Suppressor macrophage (primary cell): ENCODE measurements around the gene CCL27.

ENCODE experiments used
- DNase-seq, 4 experiments: peaks; one replicate each; pipeline ENCODE4 v3.0.0-alpha.2; 2020 to 2022
- total RNA-seq, 17 experiments: gene quantifications; one replicate each; lab custom pipeline; 2026; ENCODE audit warnings: mixed read lengths in 6 of 17, inconsistent platforms in 3 of 17; lab: John Stamatoyannopoulos, UW

Gene CCL27, protein sequence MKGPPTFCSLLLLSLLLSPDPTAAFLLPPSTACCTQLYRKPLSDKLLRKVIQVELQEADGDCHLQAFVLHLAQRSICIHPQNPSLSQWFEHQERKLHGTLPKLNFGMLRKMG
- 0 reads per million in 17 experiments for total RNA-seq

DNA sequence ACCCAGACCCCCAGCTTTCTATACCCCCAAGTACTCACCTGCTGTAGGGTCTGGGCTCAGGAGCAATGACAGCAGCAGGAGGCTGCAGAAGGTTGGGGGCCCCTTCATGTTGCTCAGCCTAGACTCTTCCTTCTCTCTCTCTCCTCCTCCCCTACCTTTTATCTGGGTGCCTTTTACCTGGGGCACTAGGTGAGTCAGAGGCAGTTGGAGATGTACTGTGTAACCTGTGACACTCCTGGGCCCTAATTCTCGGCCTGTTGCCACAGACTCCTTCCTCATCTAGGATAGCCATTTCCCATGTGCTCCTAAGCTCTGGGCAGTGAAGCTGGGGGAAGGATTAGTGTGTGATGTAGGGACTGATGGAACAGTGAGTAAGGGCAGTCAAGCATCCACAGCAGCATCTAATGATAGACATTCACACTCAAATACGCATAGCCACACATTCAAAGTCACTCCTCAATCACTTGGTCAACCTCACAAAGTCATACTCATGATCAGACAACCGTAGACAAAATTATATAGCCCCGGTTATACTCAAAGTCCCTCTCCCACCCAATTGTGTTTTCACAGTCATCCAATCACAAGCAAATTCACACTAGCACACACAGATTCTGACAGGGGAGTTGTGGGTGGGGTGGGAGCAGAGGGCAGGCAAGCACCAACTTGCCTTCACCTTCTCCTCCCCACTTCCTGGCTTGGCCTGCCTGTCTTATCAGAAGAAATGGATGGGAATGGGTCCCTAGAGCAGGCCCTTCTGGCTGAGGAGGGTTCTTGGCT, at the start of gene CCL27:
Gene CCL27, minus strand, starts transcription at position 132 of the 777 bp plus-strand sequence. Its CDS starts 24 bp downstream, at position 108.
- no peak for DNase-seq

DNA sequence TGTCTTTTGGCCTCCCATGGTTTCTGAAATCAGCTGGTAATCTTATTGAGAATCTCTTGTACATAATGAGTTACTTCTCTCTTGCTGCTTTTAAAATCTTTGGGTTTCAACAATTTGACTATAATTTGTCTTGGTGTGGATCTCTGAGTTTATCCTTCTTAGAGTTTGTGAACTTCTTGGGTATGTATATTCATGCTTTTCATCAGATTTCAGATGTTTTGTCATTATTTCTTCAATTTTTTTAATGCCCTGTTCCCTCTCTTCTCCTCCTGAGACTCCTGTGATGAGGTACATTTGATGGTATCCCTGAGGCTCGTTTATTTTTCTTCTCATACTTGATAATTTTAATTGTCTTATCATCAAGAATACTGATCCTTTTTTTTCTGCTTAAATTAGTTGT, 49.7 kb upstream of the CCL27 start:
- no peak for DNase-seq

DNA sequence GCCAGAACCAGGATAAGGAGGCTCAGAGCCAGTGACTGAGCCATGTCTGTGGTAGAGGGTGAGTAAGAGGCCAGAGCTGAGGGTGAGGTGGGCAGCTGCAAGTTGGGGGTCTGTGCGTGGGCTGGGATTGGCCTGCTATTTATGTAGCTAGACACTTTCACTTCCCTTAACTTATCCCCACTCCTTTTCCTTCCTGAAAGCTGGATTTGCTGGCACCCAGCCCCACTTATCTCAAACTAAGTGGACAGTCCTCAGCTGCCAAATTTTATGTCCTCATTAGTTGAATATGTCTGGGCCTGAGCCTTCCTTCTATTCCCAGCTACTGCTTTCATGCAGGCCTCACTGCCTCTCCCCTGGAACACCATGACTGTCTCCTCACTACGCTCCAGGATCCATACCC, 47.6 kb upstream of the CCL27 start, which contains the start of gene CCL21:
Gene CCL21, minus strand, starts transcription at position 114 of the 400 bp plus-strand sequence. Its CDS starts 70 bp downstream, at position 44.
- DNase-seq: peak; percentile 42 to 68 (median 59)

DNA sequence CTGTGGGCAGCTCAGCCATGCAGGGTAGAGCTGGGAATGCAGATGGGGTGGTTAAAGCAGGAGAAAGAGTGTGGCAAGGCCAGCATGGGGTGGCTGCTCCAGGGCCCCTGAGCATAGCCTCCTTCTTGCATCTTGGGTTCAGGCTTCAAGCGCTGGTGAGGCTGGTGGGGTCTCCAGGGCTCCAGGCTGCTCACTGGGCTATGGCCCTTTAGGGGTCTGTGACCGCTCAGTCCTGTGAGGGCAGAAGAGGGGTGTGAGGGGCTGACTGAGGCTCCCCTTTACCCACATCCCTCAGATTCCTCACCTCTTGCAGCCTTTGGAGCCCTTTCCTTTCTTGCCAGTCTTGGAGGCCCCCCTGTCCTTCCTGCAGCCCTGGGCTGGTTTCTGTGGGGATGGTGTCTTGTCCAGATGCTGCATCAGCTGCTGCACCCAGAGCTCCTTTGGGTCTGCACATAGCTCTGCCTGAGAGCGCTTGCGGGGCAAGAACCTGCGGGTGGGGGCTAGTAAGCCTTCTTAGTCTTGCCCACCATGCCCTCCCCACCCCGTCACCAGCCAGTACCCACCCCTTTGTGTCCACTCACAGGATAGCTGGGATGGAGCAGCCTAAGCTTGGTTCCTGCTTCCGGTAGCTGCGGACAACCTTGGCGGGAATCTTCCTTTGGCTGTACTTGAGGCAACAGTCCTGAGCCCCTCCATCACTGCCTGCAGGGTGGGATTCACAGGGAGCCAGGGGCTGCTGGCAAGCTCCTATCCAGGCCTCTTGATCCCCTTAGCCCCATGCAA, 46.9 kb upstream of the CCL27 start:
- DNase-seq: no peak

DNA sequence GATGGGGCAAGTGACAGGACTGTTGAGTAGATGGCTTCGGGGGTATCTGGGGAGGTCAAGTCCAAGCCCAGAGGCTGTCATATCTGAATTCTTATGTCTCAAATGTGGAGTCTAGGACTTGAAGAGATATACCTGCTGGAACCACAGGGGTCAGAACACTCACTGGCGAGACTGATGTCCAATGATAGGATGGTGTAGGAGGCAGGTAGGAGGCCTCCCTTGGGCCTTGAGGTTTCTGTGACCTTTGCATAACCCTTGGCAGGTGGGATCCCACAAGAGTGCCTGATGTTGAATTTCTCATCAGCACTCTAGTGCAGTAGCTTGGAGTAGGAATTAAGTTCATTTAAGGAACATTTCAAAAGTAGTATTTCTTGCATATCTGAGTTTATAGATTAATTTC, 44.7 kb upstream of the CCL27 start:
- DNase-seq: no peak

DNA sequence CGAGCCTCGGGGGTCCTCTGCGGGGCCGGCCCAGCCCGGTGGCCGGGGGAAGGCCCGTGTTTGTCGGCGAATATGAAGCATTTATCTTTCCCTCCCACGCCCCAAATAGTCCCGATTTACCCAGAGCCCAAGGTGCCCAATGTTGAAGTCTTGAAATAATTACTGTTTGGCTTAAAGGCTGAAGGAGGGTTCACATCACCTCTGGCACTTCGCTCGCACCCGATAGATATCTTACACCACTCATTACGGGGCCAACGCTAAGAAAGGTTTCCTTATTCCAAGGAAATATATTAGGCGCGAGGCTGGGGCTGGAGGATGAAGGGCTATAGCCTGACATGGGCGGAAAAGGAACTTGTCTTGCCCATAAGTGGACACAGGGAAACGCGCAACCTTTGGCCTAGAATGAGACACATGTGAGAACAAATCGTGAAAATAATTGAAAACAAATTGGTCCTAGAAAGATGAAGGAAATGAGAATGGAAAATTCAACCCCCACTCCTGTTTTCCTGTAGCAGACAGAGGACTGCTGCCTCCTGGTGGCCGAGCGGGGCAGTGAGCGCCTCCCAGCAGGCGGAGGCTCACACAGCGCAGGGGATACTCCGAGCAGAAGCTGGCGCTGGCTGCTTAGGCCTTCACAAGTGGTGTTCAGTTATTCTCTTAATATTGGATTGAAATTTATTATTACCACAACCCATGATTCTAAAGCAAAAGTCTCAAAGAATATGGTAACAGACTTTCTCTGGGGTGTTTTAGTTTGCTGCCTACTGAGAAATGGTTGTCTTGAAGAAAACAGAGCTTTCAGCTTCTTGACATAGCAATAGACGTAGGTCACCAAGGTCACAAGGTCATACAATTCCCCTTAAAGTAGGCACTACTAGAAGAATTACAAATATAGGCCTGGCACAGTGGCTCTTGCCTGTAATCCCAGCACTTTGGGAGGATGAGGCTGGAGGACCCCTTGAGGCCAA, 39.6 kb upstream of the CCL27 start:
- peak; percentile 81 to 92 (median 86) for DNase-seq

DNA sequence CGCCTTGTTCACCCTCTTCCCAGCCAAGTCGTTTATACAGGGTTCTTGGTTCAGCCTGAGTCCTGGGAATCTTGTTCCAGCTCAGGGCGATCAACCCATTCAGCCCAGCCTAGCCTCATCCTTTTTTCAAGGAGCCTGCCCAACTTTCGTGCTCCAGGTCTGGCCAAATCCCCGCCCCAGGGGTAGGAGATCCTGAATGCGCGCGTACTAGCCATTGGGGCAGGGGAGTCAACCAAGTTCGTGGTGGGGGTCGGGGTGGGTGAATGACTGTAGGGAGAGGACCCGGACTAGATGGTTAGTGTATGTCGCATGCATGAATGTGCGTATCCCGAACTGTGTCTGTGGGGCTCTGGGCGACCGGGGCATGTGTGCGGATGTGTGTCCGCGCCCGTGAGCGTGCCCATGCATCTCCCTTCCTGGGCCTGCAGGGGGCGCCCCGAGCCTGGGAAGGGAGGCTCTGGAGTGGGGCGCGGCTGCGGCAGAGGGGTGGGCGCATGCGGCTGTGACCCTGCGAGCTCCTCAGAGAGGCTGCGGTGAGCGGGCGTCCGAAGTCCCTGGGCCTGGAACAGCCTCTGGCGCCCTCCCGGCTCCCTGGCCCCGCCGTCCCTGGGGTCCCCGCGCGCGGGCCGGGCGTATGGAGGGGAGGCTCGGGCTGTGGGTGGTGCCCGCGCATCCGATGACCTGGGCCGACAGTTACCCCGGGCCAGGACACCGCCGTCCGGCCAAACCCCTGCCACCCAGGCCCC, 38.7 kb upstream of the CCL27 start:
- peak; percentile 73 to 86 (median 82) for DNase-seq

DNA sequence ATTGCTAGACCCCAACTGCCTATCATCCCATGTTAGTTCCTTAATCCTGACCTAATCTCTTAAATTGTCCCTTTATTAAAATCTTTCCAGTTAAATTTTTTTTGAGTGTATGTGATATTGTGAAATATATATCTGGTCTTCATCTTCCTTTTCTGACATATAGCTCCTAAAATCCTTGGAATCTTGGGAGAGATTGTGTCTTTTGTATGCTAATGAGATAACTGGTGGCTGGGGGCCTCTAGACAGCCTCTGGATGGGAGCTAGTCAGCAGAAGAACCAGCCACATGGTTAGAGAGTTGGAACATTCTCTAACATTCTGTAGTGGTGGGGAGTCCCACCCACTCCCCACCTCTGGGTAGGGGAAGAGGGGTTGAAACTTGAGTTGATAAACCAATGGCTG, 32.4 kb upstream of the CCL27 start:
- DNase-seq: no peak

DNA sequence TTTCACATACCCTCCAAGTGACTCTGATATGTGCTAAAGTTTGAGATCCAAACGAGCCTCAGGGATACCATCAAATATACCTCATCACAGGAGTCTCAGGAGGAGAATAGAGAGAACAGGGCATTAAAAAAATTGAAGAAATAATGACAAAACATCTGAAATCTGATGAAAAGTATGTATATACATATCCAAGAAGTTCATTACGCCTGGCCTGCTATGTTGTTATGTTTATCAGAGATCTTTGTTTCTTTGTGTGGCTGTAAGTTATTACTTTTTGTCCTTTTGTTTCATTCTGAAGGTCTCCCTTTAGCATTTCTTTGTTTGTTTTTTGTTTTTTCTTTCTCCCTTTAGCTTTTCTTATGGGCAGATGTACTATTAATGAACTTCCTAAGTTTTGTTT, 31.1 kb upstream of the CCL27 start:
- no peak for DNase-seq

DNA sequence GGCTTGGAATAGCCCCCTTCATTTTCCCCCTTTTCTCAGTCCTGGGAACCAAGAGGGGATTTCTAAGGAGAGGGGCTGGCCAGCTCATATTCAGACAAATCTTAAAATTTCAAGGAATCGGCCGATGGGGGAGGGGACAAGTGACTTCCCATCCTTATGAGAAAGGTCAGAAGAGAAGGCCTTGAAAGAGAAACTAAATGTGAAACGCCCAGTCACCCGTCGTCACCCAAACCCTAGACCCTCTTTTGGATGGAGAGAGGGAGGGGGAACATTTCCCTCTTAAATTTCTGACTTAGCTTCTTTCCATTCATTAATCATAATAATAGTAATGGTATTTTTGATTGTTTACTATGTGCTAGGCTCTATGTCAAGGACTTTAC, 29.5 kb upstream of the CCL27 start:
- DNase-seq: peak in 2 of 4 experiments; percentile 18 to 22

DNA sequence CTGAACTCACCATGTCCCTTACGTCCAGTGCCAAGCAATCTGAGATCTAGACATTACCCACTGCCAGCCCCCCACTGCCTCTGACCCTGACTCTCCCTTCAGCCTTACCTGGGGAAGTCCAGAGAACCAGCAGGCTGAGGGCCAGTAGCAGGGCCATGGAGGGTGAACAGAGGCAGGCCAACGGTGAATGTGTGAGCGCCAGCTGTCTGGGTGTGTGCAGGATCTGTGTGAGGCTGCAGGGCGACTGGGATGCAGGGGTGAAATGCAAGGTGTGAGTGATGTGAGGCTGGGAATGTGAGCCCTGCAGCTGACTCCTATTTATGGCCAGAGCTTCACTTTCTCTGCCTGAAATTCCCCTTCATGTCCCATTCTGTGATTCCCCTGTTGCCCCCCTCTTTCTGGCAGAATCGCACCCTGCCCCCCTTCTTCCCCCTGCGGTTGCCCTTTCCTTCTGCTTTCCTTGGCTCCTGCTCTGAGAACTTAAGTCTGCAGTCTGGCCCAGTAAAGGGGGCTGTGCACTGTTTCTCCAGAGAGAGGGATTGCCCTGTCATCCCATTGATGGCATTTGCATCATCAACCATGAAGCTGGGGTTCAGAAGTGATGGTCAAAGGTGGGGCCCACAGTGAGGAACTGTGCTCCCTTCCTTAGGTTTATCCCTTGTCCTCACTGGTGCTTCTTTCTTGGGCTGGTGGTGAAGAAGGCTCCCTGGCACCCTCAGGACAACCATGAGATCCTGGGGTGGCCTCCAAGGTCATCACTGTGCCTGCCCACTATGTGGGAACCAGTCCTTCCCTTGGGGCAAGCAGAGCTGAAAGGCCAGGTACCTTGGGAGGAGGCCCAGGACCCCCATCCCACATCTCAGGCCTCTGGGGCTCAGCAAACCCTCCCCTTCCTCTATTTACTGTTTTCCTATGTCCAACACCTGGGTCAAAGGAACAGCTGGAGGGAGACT, 28.8 kb upstream of the CCL27 start, which contains the start of gene CCL19:
Gene CCL19, minus strand, starts transcription at position 294 of the 953 bp plus-strand sequence. Its CDS starts 137 bp downstream, at position 157.
- DNase-seq: peak; percentile 23 to 60 (median 47)

DNA sequence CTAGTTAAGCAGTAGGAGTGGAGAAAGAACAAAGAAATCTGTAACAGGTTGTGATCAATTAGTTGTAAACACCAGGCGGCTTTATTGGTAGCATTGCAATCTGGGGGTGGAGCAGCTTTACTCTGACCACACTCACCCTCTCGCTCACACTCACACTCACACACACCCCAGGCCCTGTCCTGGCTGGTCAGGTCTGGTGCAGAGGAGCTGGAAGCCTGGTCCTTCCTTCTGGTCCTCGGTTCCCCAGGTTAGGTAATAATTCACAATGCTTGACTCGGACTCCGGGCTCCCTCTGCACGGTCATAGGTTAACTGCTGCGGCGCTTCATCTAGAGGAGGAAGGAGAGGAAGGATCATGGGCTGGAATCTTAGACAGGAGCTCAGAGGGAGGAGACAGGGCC, 27.1 kb upstream of the CCL27 start:
- no peak for DNase-seq

DNA sequence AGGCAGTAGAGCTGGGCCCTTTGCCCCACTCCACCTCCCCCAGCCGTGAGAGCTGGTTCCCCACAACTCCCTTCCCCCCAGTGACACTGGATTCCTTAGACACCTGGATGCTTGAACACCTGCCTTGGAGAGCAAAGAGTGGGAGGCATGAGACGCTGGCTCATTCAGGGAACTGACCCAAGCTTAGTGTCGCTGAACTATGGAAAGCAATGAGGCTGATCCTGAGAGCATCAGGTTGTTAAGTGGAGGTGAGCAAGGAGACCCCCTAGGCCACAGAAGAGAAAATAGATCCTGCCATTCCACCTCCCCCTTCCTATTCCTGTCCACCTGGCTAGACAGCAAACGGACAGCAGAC, 26.6 kb upstream of the CCL27 start:
- no peak for DNase-seq

DNA sequence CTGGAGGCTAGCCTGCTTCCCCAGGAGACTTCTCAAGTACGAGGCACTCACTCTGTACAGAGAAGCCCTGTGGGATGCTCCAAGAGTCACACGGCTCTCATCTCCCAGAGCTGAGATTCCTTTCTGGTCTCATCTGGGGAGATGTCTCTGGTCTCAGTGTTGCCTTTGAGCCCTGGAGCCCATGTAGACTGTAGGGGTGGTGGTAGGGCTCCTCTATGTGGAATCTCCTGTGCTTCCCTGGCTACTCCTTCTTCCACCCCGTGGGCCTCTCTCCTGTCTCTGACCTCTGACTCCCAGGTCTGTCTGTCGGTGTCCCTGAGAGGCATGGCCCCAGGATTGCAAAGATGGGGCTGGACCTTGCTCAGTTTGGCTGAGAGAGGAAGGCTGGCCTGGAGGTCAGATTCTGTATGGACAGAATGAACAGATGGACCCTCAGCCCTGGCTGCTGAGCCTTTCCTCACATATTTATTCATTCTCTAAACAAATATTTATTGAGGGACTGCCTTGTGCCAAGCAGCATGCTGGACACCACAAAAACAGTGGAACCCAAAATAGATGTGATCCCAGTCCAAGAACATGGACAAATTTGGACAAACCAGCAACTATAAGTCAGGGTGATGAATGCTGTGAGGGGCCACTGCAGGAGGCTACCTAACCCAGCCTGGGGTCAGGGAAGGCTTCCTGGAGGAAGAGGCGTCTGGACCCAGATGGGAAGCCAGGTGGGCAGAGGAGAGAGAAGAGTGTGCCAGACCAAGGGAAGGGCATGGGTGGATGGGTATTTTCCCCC, 26.1 kb upstream of the CCL27 start:
- DNase-seq: no peak

DNA sequence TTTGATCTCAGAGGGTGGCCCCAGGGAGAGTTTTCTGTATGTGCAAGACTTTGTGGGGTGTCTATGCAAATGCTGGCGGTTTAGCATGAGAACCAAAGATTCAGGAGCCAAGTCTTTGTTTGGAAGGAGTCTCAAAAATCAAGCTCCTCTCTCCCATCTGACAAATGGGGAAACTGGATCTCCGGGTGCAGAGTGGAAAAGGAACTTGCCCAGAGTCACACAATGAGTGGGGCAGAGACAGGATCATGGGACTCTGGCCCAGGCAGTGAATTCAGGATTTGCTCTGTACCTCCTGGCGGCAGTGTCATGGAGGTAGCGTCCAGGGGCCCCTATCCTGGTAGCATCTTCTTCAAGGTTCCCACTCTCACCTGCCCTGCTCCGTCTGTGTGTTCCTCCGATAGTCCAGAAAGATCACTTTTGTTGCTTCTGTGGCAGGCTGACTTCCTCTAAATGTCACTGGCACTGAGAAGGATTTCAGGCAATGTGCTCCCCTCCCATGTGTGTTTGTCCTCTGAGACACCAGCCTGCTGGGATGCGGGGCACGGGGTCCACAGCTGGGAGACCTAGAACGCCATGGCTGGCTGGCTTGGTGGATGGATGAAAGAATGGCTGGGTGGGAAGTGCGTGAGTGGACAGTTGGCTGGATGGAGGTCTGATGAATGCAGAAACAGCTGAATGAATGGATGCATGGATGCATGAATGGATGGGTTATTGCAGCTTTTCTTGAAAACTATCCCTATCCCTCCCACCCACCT, 25.0 kb upstream of the CCL27 start:
- peak; percentile 47 to 68 (median 58) for DNase-seq

DNA sequence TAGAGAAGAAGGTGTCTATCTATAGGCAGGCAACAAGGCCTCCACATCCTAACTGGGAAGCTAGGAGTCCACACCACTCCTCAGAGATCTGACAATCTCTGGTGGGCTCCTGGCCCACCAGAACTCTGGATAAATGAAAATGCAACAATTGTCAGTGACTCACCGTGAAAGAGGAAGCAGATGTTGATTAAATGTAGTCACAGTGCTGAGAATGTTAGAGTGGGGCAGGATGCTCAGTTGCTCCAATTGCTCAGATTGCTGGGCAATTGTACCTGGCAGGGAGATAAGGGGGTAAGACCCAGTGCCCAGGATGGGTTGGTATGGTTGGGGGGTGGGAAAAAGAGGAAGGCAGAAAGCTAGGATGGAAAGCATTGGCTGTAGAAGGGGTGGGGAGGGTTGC, 24.3 kb upstream of the CCL27 start:
- DNase-seq: peak; percentile 15 to 58 (median 36)

DNA sequence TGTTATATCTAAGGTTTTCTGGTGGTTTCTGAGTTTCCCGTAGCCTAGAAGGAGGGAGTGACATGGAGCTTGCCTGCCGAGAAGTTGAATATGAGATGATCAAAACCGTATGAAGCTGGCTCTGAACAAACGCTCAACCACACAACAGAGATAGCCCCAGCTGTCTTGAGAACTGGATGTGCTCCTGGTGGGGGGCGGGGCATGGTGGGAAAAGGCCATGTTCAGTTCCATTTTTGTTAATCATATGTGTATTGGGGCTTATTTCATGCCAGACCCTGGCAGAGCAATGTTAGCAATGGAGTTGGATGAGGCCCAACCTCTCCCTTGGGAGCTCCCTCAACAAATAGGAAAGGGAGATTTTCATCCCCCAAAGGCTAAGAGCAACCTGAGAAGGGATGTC, 23.8 kb upstream of the CCL27 start:
- DNase-seq: no peak

DNA sequence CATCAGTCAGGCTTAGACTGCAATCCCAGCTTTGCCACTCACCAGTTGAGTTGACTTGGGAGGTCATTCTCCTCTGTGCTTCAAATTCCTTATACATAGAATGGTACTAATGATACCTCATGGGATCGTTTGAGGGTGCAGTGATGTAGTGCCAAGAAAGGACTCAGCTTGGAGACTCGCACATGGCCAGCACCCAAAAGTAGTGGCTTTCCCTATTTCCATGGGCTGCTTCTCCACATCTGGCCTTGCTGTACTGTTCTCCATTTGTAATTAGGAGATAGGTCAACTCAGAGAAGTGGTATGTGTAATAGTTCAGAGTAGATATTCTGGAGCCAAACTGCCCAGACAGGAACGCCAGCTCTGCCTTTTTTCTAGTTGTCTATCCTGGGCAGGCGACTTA, 23.1 kb upstream of the CCL27 start:
- DNase-seq: no peak

DNA sequence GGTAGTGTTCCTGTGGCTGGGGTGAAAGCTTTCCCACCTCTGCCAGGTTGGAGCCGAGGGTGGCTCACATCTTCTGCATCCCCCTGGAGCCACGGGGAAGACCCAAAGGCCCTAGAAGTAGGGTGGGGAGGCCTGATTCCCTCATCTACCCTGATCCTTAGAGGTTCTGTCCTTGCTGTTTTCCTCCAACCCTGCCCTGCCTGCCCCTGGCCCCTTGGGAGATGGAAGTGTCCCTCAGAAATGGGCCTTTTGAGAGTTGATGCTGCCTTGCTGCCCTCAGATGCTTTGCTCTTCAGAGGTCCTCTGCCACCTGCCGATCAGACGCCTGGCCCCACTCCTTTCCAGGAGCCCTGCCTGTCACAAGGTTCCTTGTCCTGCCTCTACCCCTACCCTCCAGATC, 22.4 kb upstream of the CCL27 start:
- no peak for DNase-seq
